Measurements from ENCODE around the gene CSPG4.

The CSPG4 gene

DNA sequence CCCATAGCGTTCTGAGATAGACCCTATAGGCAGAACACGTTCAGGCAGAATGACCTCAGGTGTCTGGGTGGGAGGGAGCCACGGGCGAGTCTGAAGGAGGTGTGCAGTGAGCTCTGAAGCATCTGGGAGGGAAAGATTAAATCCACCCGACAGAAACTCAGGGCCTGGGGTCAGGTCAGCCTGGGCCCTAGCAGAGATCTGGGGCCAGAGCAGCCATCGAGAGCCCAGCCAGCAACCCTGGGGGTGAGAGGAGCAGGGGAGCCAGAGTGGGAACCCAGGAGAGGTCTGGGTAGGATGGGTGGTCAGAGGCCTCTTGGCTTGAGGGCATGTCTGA is 42.8 kb downstream of the CSPG4 start:
- TF ChIP-seq SNAI2 (CRISPR knock-in tag; IDR thresholded peaks at IDR 0.05) (no peak), ZFP30 (CRISPR knock-in tag; IDR thresholded peaks at IDR 0.05) (no peak), BACH2 (CRISPR knock-in tag; IDR thresholded peaks at IDR 0.05; ENCODE audit: borderline replicate concordance) (no peak), GLIS3 (CRISPR knock-in tag; IDR thresholded peaks at IDR 0.05) (no peak), ZFP3 (CRISPR knock-in tag; IDR thresholded peaks at IDR 0.05) (no peak), TSHZ2 (CRISPR knock-in tag; IDR thresholded peaks at IDR 0.05) (no peak), PPARA (CRISPR knock-in tag; IDR thresholded peaks at IDR 0.05; ENCODE audit: borderline replicate concordance) (no peak), OSR1 (CRISPR knock-in tag; IDR thresholded peaks at IDR 0.05) (no peak), ARNTL (CRISPR knock-in tag; IDR thresholded peaks at IDR 0.05; ENCODE audit: borderline replicate concordance, low read depth) (no peak), CSDC2 (CRISPR knock-in tag; IDR thresholded peaks at IDR 0.05) (no peak), ZNF8 (CRISPR knock-in tag; IDR thresholded peaks at IDR 0.05) (no peak), POU6F1 (CRISPR knock-in tag; IDR thresholded peaks at IDR 0.05; ENCODE audit: borderline replicate concordance, low read depth) (no peak), ESRRG (CRISPR knock-in tag; IDR thresholded peaks at IDR 0.05) (no peak), ZC3H10 (CRISPR knock-in tag; IDR thresholded peaks at IDR 0.05) (no peak), ISL1 (CRISPR knock-in tag; IDR thresholded peaks at IDR 0.05) (no peak)
- TF ChIP-seq, protein P1, sequence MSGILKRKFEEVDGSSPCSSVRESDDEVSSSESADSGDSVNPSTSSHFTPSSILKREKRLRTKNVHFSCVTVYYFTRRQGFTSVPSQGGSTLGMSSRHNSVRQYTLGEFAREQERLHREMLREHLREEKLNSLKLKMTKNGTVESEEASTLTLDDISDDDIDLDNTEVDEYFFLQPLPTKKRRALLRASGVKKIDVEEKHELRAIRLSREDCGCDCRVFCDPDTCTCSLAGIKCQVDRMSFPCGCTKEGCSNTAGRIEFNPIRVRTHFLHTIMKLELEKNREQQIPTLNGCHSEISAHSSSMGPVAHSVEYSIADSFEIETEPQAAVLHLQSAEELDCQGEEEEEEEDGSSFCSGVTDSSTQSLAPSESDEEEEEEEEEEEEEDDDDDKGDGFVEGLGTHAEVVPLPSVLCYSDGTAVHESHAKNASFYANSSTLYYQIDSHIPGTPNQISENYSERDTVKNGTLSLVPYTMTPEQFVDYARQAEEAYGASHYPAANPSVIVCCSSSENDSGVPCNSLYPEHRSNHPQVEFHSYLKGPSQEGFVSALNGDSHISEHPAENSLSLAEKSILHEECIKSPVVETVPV (CRISPR knock-in tag; IDR thresholded peaks at IDR 0.05): no peak
- ATAC-seq: no peak

- TF ChIP-seq, protein P2, sequence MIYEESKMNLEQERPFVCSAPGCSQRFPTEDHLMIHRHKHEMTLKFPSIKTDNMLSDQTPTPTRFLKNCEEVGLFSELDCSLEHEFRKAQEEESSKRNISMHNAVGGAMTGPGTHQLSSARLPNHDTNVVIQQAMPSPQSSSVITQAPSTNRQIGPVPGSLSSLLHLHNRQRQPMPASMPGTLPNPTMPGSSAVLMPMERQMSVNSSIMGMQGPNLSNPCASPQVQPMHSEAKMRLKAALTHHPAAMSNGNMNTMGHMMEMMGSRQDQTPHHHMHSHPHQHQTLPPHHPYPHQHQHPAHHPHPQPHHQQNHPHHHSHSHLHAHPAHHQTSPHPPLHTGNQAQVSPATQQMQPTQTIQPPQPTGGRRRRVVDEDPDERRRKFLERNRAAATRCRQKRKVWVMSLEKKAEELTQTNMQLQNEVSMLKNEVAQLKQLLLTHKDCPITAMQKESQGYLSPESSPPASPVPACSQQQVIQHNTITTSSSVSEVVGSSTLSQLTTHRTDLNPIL (CRISPR knock-in tag; IDR thresholded peaks at IDR 0.05; ENCODE audit: low read depth): no peak
- TF ChIP-seq BACH2 (CRISPR knock-in tag; IDR thresholded peaks at IDR 0.05; ENCODE audit: borderline replicate concordance) (no peak), ZFP30 (CRISPR knock-in tag; IDR thresholded peaks at IDR 0.05) (no peak), ZNF70 (CRISPR knock-in tag; IDR thresholded peaks at IDR 0.05) (no peak), POU6F1 (CRISPR knock-in tag; IDR thresholded peaks at IDR 0.05; ENCODE audit: borderline replicate concordance, low read depth) (no peak), TOX (CRISPR knock-in tag; IDR thresholded peaks at IDR 0.05; ENCODE audit: borderline replicate concordance) (no peak), TSHZ2 (CRISPR knock-in tag; IDR thresholded peaks at IDR 0.05) (no peak), OSR1 (CRISPR knock-in tag; IDR thresholded peaks at IDR 0.05) (no peak), ZNF8 (CRISPR knock-in tag; IDR thresholded peaks at IDR 0.05) (no peak), RARB (CRISPR knock-in tag; IDR thresholded peaks at IDR 0.05) (no peak), TCF4 (CRISPR knock-in tag; IDR thresholded peaks at IDR 0.05; ENCODE audit: borderline replicate concordance) (no peak), GLIS3 (CRISPR knock-in tag; IDR thresholded peaks at IDR 0.05) (no peak), ZNF565 (CRISPR knock-in tag; conservative IDR thresholded peaks at IDR 0.05; ENCODE audit: low read depth) (no peak), CSDC2 (CRISPR knock-in tag; IDR thresholded peaks at IDR 0.05) (no peak), ZC3H10 (CRISPR knock-in tag; IDR thresholded peaks at IDR 0.05) (no peak), ISL1 (CRISPR knock-in tag; IDR thresholded peaks at IDR 0.05) (no peak)
- TF ChIP-seq, protein P1 (CRISPR knock-in tag; IDR thresholded peaks at IDR 0.05): no peak
- TF ChIP-seq, protein P3, sequence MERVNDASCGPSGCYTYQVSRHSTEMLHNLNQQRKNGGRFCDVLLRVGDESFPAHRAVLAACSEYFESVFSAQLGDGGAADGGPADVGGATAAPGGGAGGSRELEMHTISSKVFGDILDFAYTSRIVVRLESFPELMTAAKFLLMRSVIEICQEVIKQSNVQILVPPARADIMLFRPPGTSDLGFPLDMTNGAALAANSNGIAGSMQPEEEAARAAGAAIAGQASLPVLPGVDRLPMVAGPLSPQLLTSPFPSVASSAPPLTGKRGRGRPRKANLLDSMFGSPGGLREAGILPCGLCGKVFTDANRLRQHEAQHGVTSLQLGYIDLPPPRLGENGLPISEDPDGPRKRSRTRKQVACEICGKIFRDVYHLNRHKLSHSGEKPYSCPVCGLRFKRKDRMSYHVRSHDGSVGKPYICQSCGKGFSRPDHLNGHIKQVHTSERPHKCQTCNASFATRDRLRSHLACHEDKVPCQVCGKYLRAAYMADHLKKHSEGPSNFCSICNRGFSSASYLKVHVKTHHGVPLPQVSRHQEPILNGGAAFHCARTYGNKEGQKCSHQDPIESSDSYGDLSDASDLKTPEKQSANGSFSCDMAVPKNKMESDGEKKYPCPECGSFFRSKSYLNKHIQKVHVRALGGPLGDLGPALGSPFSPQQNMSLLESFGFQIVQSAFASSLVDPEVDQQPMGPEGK (CRISPR knock-in tag; IDR thresholded peaks at IDR 0.05; ENCODE audit: borderline replicate concordance): no peak
- ATAC-seq: no peak
These were observed 43.3 kb downstream of the CSPG4 start for GRCh38 chr15:75669191-75669878.
